Trophoblast cell (in vitro differentiated cells and primary cell): Measurements from ENCODE around the gene ITPR1.
A peak's percentile ranks its signal among the peaks of the same experiment; 100 is the strongest.

ENCODE experiments used
- DNase-seq, 2 donors: peaks; one replicate each; pipeline ENCODE4 v3.0.0-alpha.2; 2016
- H2AFZ ChIP-seq: 2 replicates; pipeline ENCODE4 v1.6.1; 2013; ENCODE audit warnings: low read length, moderate library complexity, mild to moderate bottlenecking; ENCODE audit not compliant: insufficient read depth, poor library complexity
- H2AK5ac ChIP-seq: 2 replicates; pipeline ENCODE4 v1.6.1; 2013; ENCODE audit warnings: mild to moderate bottlenecking, low read length
- H2BK120ac ChIP-seq: 2 replicates; pipeline ENCODE4 v1.6.1; 2013; ENCODE audit warnings: low read length, mild to moderate bottlenecking, moderate library complexity; ENCODE audit not compliant: insufficient read depth, poor library complexity
- H2BK12ac ChIP-seq: 2 replicates; pipeline ENCODE4 v1.6.1; 2013; ENCODE audit warnings: mild to moderate bottlenecking, low read length, moderate library complexity
- H2BK5ac ChIP-seq: 2 replicates; pipeline ENCODE4 v1.6.1; 2013; ENCODE audit warnings: low read length, low read depth, moderate library complexity, mild to moderate bottlenecking; ENCODE audit not compliant: poor library complexity
- H3K14ac ChIP-seq: 2 replicates; pipeline ENCODE4 v1.6.1; 2013; ENCODE audit warnings: mild to moderate bottlenecking, low read length
- H3K18ac ChIP-seq: 2 replicates; pipeline ENCODE4 v1.6.1; 2013; ENCODE audit warnings: mild to moderate bottlenecking, low read length
- H3K23ac ChIP-seq: 2 replicates; pipeline ENCODE4 v1.6.1; 2013; ENCODE audit warnings: low read length
- H3K27ac ChIP-seq: 2 replicates; pipeline ENCODE4 v1.5.1; 2013; ENCODE audit warnings: low read depth, mild to moderate bottlenecking, inconsistent platforms, low read length, moderate library complexity
- H3K27me3 ChIP-seq: 2 replicates; pipeline ENCODE4 v1.6.1; 2013; ENCODE audit warnings: inconsistent platforms, mild to moderate bottlenecking, low read length, moderate library complexity; ENCODE audit not compliant: insufficient read depth
- H3K36me3 ChIP-seq, 2 experiments: 1 replicate in 1 of 2; 2 replicates in 1 of 2; pipeline ENCODE4 v1.6.1; 2013; ENCODE audit warnings: low read length in 2 of 2, mild to moderate bottlenecking in 2 of 2, moderate library complexity in 1 of 2; ENCODE audit not compliant: insufficient read depth in 2 of 2, control insufficient read depth in 1 of 2
- H3K4ac ChIP-seq: 2 replicates; pipeline ENCODE4 v1.6.1; 2013; ENCODE audit warnings: low read depth, mild to moderate bottlenecking, low read length, moderate library complexity
- H3K4me1 ChIP-seq, 2 experiments: 1 replicate in 1 of 2; 2 replicates in 1 of 2; pipeline ENCODE4 v1.6.1; 2013; ENCODE audit warnings: low read length in 2 of 2, mild to moderate bottlenecking in 2 of 2, moderate library complexity in 1 of 2; ENCODE audit not compliant: insufficient read depth in 2 of 2, control insufficient read depth in 1 of 2
- H3K4me2 ChIP-seq: 2 replicates; pipeline ENCODE4 v1.6.1; 2013; ENCODE audit warnings: inconsistent platforms, mild to moderate bottlenecking, low read length, moderate library complexity
- H3K4me3 ChIP-seq: 2 replicates; pipeline ENCODE4 v1.5.1; 2013; ENCODE audit warnings: mild to moderate bottlenecking, low read depth, low read length, inconsistent platforms
- H3K79me1 ChIP-seq: one replicate; pipeline ENCODE4 v1.6.1; 2013; ENCODE audit warnings: low read length
- H3K79me2 ChIP-seq: 2 replicates; pipeline ENCODE4 v1.6.1; 2013; ENCODE audit warnings: low read length, mild to moderate bottlenecking; ENCODE audit not compliant: control insufficient read depth, insufficient read depth, poor library complexity
- H3K9ac ChIP-seq: 2 replicates; pipeline ENCODE4 v1.6.1; 2013; ENCODE audit warnings: mild to moderate bottlenecking, low read length
- H3K9me3 ChIP-seq: 2 replicates; pipeline ENCODE4 v1.6.1; 2013; ENCODE audit warnings: low read depth, mild to moderate bottlenecking, control low read depth, inconsistent platforms, low read length; ENCODE audit not compliant: insufficient read depth
- H4K12ac ChIP-seq: 2 replicates; pipeline ENCODE4 v1.6.1; 2013; ENCODE audit warnings: low read depth, mild to moderate bottlenecking, low read length, moderate library complexity
- H4K8ac ChIP-seq: 2 replicates; pipeline ENCODE4 v1.6.1; 2013; ENCODE audit warnings: low read depth, mild to moderate bottlenecking, low read length, moderate library complexity
- H4K91ac ChIP-seq: one replicate; pipeline ENCODE4 v1.6.1; 2013; ENCODE audit warnings: low read depth, mild to moderate bottlenecking, low read length, moderate library complexity
- WGBS: extraction: QIAGEN DNeasy Blood & Tissue Kit; methylation state at CpG from one replicate; pipeline ENCODE4 v1.1.7; 2013; ENCODE audit warnings: missing lambda C conversion rate; ENCODE audit not compliant: insufficient read length, insufficient coverage; ENCODE audit errors: extremely low coverage; 5-methylcytosine and 5-hydroxymethylcytosine counted together

ITPR1 gene

GRCh38 chr3:4794331-4794730 lies 301.2 kb downstream of the ITPR1 start:
- no peak overlapping the region for H2BK5ac ChIP-seq
- WGBS: no CpG with 5 or more reads among the region's 7 CpGs
- H3K18ac ChIP-seq: no peak overlapping the region
- H3K4me3 ChIP-seq: no peak overlapping the region
- no peaks in the 10 kb centered on the region for H3K36me3 ChIP-seq
- H3K23ac ChIP-seq: no peak overlapping the region
- H3K4ac ChIP-seq: no peak overlapping the region
- no peak overlapping the region for H2AFZ ChIP-seq
- H2BK12ac ChIP-seq: no peak overlapping the region
- peaks cover 8% of the 10 kb centered on the region for H3K9me3 ChIP-seq
- H4K91ac ChIP-seq: no peak overlapping the region
- no peaks in the 10 kb centered on the region for H3K79me1 ChIP-seq
- no peak overlapping the region for H2BK120ac ChIP-seq
- H4K12ac ChIP-seq: no peak overlapping the region
- no peak overlapping the region for H2AK5ac ChIP-seq
- no peak overlapping the region for H3K9ac ChIP-seq
- no peaks in the 10 kb centered on the region for H3K79me2 ChIP-seq
- H3K14ac ChIP-seq: no peak overlapping the region
- H3K4me2 ChIP-seq: no peak overlapping the region
- H4K8ac ChIP-seq: no peak overlapping the region
- H3K4me1 ChIP-seq: no peaks in the 10 kb centered on the region
- no peak overlapping the region for H3K27ac ChIP-seq
- DNase-seq: no peak
- H3K27me3 ChIP-seq: no peaks in the 10 kb centered on the region

- Histone ChIP-seq H3K27ac (no peak overlapping the region), H4K91ac (no peak overlapping the region), H3K79me1 (no peaks in the 10 kb centered on the region), H2BK5ac (no peak overlapping the region), H3K4me1 (no peaks in the 10 kb centered on the region), H2AFZ (no peak overlapping the region), H3K9ac (no peak overlapping the region), H3K23ac (no peak overlapping the region), H2AK5ac (no peak overlapping the region), H2BK12ac (no peak overlapping the region), H3K9me3 (peaks cover 8% of the 10 kb centered on the region), H3K14ac (no peak overlapping the region), H2BK120ac (peak overlapping the region; percentile 38), H3K4me3 (no peak overlapping the region), H3K4ac (no peak overlapping the region), H3K4me2 (no peak overlapping the region), H3K27me3 (no peaks in the 10 kb centered on the region), H3K79me2 (no peaks in the 10 kb centered on the region), H3K18ac (no peak overlapping the region), H4K12ac (no peak overlapping the region), H4K8ac (no peak overlapping the region), H3K36me3 (no peaks in the 10 kb centered on the region)
- WGBS: no CpG with 5 or more reads among the region's 13 CpGs
- DNase-seq: no peak
Measured at GRCh38 chr3:4794798-4795197, 301.6 kb downstream of the ITPR1 start.

- WGBS: no CpG with 5 or more reads among the region's 7 CpGs
- Histone ChIP-seq H3K4ac (no peak overlapping the region), H2AK5ac (no peak overlapping the region), H2BK120ac (no peak overlapping the region), H4K12ac (no peak overlapping the region), H2BK12ac (no peak overlapping the region), H3K27ac (no peak overlapping the region), H3K23ac (no peak overlapping the region), H2AFZ (no peak overlapping the region), H3K79me2 (no peaks in the 10 kb centered on the region), H3K9me3 (peaks cover 8% of the 10 kb centered on the region), H3K4me3 (no peak overlapping the region), H3K4me1 (no peaks in the 10 kb centered on the region), H2BK5ac (no peak overlapping the region), H3K18ac (no peak overlapping the region), H3K27me3 (no peaks in the 10 kb centered on the region), H3K14ac (no peak overlapping the region), H4K8ac (no peak overlapping the region), H3K79me1 (no peaks in the 10 kb centered on the region), H3K4me2 (no peak overlapping the region), H3K36me3 (no peaks in the 10 kb centered on the region), H4K91ac (no peak overlapping the region), H3K9ac (no peak overlapping the region)
- no peak for DNase-seq
Measured at GRCh38 chr3:4795905-4796304, 302.8 kb downstream of the ITPR1 start.

GRCh38 chr3:4797201-4797705 lies 304.1 kb downstream of the ITPR1 start:
- no peaks in the 10 kb centered on the region for H3K79me1 ChIP-seq
- H3K27ac ChIP-seq: no peak overlapping the region
- no peak overlapping the region for H3K4ac ChIP-seq
- no peak overlapping the region for H2BK120ac ChIP-seq
- H3K9me3 ChIP-seq: peaks cover 4% of the 10 kb centered on the region
- no peak overlapping the region for H3K14ac ChIP-seq
- no peak overlapping the region for H2AK5ac ChIP-seq
- no peak for DNase-seq
- no peak overlapping the region for H4K91ac ChIP-seq
- no peak overlapping the region for H4K8ac ChIP-seq
- no peaks in the 10 kb centered on the region for H3K4me1 ChIP-seq
- WGBS: no CpG with 5 or more reads among the region's 4 CpGs
- H2BK12ac ChIP-seq: no peak overlapping the region
- no peak overlapping the region for H3K23ac ChIP-seq
- H3K18ac ChIP-seq: no peak overlapping the region
- H3K4me3 ChIP-seq: no peak overlapping the region
- H3K36me3 ChIP-seq: no peaks in the 10 kb centered on the region
- H2AFZ ChIP-seq: no peak overlapping the region
- no peaks in the 10 kb centered on the region for H3K27me3 ChIP-seq
- no peak overlapping the region for H3K9ac ChIP-seq
- no peak overlapping the region for H4K12ac ChIP-seq
- no peak overlapping the region for H3K4me2 ChIP-seq
- no peak overlapping the region for H2BK5ac ChIP-seq
- H3K79me2 ChIP-seq: no peaks in the 10 kb centered on the region
